DMS 273 (cell line): ENCODE measurements around the gene PDCD11.
"Not testable (repeated sequence)": the region's sequence is repeated elsewhere in the genome, so short reads cannot be mapped to it uniquely, and the experiment has no call there.

Source experiments
- DNase-seq: peaks from one replicate; lab custom pipeline; 2025; ENCODE audit not compliant: unreplicated experiment; lab: John Stamatoyannopoulos, UW

PDCD11 gene

GRCh38 chr10:103417148-103417469, 20.7 kb downstream of the PDCD11 start:
- DNase-seq, result not testable (repeated sequence)

GRCh38 chr10:103417601-103418000, 21.2 kb downstream of the PDCD11 start:
- DNase-seq, result no peak

GRCh38 chr10:103419101-103419500, 22.7 kb downstream of the PDCD11 start:
- DNase-seq, result no peak

- no peak for DNase-seq
Observed at GRCh38 chr10:103423748-103424147, 27.3 kb downstream of the PDCD11 start.

GRCh38 chr10:103427866-103428265, 31.4 kb downstream of the PDCD11 start:
- no peak for DNase-seq

- no peak for DNase-seq
Observed at GRCh38 chr10:103428989-103429643, 32.7 kb downstream of the PDCD11 start.

GRCh38 chr10:103429647-103430046, 33.2 kb downstream of the PDCD11 start:
- DNase-seq, result no peak

- no peak for DNase-seq
Observed at GRCh38 chr10:103431902-103432301, 35.5 kb downstream of the PDCD11 start.

GRCh38 chr10:103433858-103434257, 37.4 kb downstream of the PDCD11 start:
- no peak for DNase-seq

GRCh38 chr10:103439776-103440175, 43.4 kb downstream of the PDCD11 start:
- DNase-seq, result no peak

GRCh38 chr10:103440416-103440815, 44.0 kb downstream of the PDCD11 start:
- DNase-seq, result no peak

- no peak for DNase-seq
Observed at GRCh38 chr10:103441206-103441605, 44.8 kb downstream of the PDCD11 start.

- DNase-seq, result no peak
Observed at GRCh38 chr10:103441611-103442010, 45.2 kb downstream of the PDCD11 start.

- DNase-seq, result no peak
Observed at GRCh38 chr10:103442031-103442461, 45.6 kb downstream of the PDCD11 start.

GRCh38 chr10:103443475-103444185, 47.2 kb downstream of the PDCD11 start:
- no peak for DNase-seq

- no peak for DNase-seq
Observed at GRCh38 chr10:103444478-103444877, 48.1 kb downstream of the PDCD11 start.

GRCh38 chr10:103445366-103445765, 48.9 kb downstream of the PDCD11 start:
- no peak for DNase-seq

GRCh38 chr10:103445767-103446567, 49.5 kb downstream of the PDCD11 start:
- no peak for DNase-seq

- DNase-seq, result no peak
Observed at GRCh38 chr10:103447187-103447586, 50.8 kb downstream of the PDCD11 start.

- DNase-seq, result no peak
Observed at GRCh38 chr10:103448746-103449145, 52.3 kb downstream of the PDCD11 start.

- no peak for DNase-seq
Observed at GRCh38 chr10:103449208-103450144, 53.0 kb downstream of the PDCD11 start.
